Nephron progenitor cell (in vitro differentiated cells): ENCODE measurements around the gene TMEM59L.
"Not testable (repeated sequence)": the region's sequence is repeated elsewhere in the genome, so short reads cannot be mapped to it uniquely, and the experiment has no call there.

Experiments
- DNase-seq: peaks from one replicate; pipeline ENCODE4 v3.0.0; 2021
- H3K27ac Mint-ChIP-seq: 2 replicates; pipeline ENCODE4 v1.8.0; 2021; ENCODE audit warnings: mild to moderate bottlenecking, moderate library complexity, mixed read lengths
- H3K27me3 Mint-ChIP-seq: 2 replicates; pipeline ENCODE4 v1.8.0; 2021; ENCODE audit warnings: mild to moderate bottlenecking, low read depth, mixed read lengths; ENCODE audit not compliant: poor library complexity
- H3K36me3 Mint-ChIP-seq: 2 replicates; pipeline ENCODE4 v1.8.0; 2021; ENCODE audit warnings: low read depth, mixed read lengths
- H3K4me1 Mint-ChIP-seq: 2 replicates; pipeline ENCODE4 v1.8.0; 2021; ENCODE audit warnings: mixed read lengths
- H3K4me3 Mint-ChIP-seq: 2 replicates; pipeline ENCODE4 v1.8.0; 2021; ENCODE audit warnings: mild to moderate bottlenecking, moderate library complexity, mixed read lengths
- H3K9me3 Mint-ChIP-seq: 2 replicates; pipeline ENCODE4 v1.8.0; 2021; ENCODE audit warnings: mild to moderate bottlenecking, moderate library complexity, mixed read lengths
- CTCF ChIP-seq: fragments of 200-600 bp; sonication (generic); IDR thresholded peaks from 2 replicates; pipeline ENCODE4 v1.5.0; 2021; ENCODE audit warnings: antibody characterized with exemption

The TMEM59L gene

DNA sequence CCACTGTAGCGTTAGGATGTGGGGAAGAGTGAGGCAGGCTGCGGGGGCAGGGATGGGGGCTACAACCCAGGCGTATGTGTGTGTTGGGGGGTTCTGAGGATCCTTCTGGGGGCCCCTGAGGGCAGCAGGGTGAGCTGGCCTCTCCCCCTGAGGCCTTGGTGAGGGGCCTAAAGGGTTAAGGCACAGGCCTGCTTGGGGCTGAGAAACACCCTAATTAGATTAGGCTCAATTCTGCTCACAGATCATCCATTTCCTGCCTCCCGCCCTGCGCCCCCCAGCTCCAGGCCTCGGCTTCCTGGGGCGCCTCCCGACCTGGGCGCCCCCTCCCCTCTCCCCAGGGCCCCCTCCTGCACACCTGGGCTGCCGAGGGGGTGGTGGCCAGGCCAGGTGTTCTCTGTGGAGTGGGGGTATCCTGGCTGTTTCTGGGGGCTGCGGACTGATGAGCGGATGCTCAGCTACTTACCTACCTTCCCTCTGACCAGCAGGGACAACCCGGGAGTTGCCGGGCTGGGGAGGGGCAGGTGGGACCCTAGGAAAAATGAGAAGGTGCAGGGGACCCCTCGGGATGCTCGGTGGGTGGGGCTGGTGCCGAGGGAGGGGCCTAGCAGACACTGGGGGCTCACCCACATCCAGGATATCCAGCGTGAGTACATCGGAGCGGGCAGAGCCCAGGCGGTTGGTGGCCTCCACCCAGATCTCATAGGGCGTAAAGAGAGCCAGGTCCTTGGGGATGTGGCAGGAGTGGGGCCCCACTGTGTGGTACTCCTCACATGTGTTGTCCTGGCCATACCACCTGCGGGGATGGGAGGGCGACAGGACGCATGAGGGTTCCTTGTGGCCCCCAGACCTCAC is 14.6 kb upstream of the TMEM59L start:
- peaks cover 44% of the 10 kb centered on the region for H3K4me1 Mint-ChIP-seq
- H3K4me3 Mint-ChIP-seq = no peak overlapping the region
- peaks cover 35% of the 10 kb centered on the region for H3K27me3 Mint-ChIP-seq
- DNase-seq = no peak
- H3K36me3 Mint-ChIP-seq = no peaks in the 10 kb centered on the region
- H3K27ac Mint-ChIP-seq = no peak overlapping the region
- no peak for TF ChIP-seq CTCF
- no peaks in the 10 kb centered on the region for H3K9me3 Mint-ChIP-seq

DNA sequence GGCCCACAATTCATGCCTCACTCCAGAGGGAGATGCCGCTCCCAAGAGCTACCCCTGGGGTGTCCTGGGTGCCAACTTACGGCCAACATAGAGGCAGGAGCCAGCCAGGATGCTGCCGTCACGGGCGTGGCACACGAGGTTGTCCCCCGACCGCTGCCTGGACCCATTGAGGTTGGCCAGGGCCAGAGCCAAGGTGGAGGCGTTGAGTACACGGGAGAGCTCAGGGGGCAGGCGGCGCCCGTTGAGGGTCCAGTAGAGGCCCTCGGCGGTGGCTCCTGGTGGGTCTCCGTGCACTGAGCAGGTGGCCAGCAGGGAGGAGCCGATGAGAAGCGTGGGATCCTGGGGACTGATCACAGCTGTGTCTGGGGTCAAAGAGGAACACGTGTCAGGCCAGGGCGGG is 13.2 kb upstream of the TMEM59L start:
- DNase-seq = no peak
- Mint-ChIP-seq H3K4me3 (no peak overlapping the region), H3K27me3 (peaks cover 41% of the 10 kb centered on the region), H3K4me1 (peaks cover 43% of the 10 kb centered on the region), H3K9me3 (no peaks in the 10 kb centered on the region), H3K36me3 (no peaks in the 10 kb centered on the region), H3K27ac (no peak overlapping the region)
- no peak for TF ChIP-seq CTCF

- not testable (repeated sequence) for H3K27ac Mint-ChIP-seq, H3K36me3 Mint-ChIP-seq, H3K4me3 Mint-ChIP-seq, H3K9me3 Mint-ChIP-seq, DNase-seq
- Mint-ChIP-seq H3K27me3 (peaks cover 55% of the 10 kb centered on the region), H3K4me1 (peaks cover 42% of the 10 kb centered on the region)
Measured at GRCh38 chr19:18600692-18601397, 11.8 kb upstream of the TMEM59L start.

DNA sequence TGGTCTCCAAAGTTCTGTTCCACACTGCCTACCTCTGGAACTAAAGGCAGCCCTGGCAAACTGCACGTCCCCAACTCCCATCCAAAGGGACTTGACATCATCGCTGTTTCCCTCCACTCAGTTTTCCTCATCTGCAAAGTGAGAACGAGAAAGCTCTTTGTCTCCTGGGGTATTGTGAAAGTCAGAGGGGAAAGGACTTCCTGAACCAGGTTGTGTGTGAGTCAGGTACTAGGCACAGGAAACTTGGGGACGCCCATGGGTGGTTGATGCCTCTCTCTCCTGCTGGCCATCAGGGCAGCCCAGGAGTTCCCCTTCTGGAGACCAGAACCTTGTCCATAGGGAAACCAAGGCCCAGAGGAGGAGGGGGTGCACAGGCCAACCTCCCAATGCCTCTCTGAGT is 10.8 kb upstream of the TMEM59L start:
- TF ChIP-seq CTCF = no peak
- Mint-ChIP-seq H3K27me3 (peaks cover 57% of the 10 kb centered on the region), H3K4me1 (peaks cover 32% of the 10 kb centered on the region), H3K27ac (no peak overlapping the region), H3K9me3 (no peaks in the 10 kb centered on the region), H3K36me3 (no peaks in the 10 kb centered on the region), H3K4me3 (no peak overlapping the region)
- no peak for DNase-seq

GRCh38 chr19:18603255-18603957 is 9.3 kb upstream of the TMEM59L start:
- TF ChIP-seq CTCF = peak; percentile 34
- H3K36me3 Mint-ChIP-seq = no peaks in the 10 kb centered on the region
- DNase-seq = peak; percentile 52
- H3K27me3 Mint-ChIP-seq = peaks cover 73% of the 10 kb centered on the region
- H3K27ac Mint-ChIP-seq = no peak overlapping the region
- H3K9me3 Mint-ChIP-seq = no peaks in the 10 kb centered on the region
- peak overlapping the region; percentile 22 for H3K4me3 Mint-ChIP-seq
- peaks cover 29% of the 10 kb centered on the region for H3K4me1 Mint-ChIP-seq
